Heart right ventricle (tissue), 16 donors: Measurements from ENCODE around the gene SLC31A1. TPM values are rescaled to one million over a fixed set of nuclear protein-coding genes. Genes with fewer than 3 reads are reported as not detected.

ENCODE experiments used
- ATAC-seq, 8 donors: fragments of 200-7000 bp; cut with Tn5 transposase; one replicate each; pipeline ENCODE4 v1.9.1; 2020; ENCODE audit warnings: mild to moderate bottlenecking in 8 of 8, moderate library complexity in 8 of 8, moderate number of reproducible peaks in 1 of 8
- DNase-seq, 2 donors: peaks; one replicate each; pipeline ENCODE4 v3.0.0-alpha.2; 2020
- H3K27ac ChIP-seq, 10 donors: fragments of 200-600 bp; sonication (generic) in 2 of 10; one replicate each; pipeline versions ENCODE4 v1.5.0 to v1.8.0; 2020 to 2022; ENCODE audit warnings: mild to moderate bottlenecking in 3 of 10
- H3K27me3 ChIP-seq, 7 donors: fragments of 200-600 bp; one replicate each; pipeline ENCODE4 v1.8.0; 2021 to 2022; ENCODE audit warnings: mild to moderate bottlenecking in 2 of 7
- H3K36me3 ChIP-seq, 9 donors: fragments of 200-600 bp; sonication (generic) in 1 of 9; one replicate each; pipeline versions ENCODE4 v1.5.0 to v1.8.0; 2020 to 2022; ENCODE audit warnings: mild to moderate bottlenecking in 2 of 9
- H3K4me1 ChIP-seq, 9 donors: fragments of 200-600 bp; sonication (generic) in 1 of 9; one replicate each; pipeline versions ENCODE4 v1.5.0 to v1.8.0; 2020 to 2022; ENCODE audit warnings: mild to moderate bottlenecking in 4 of 9
- H3K4me3 ChIP-seq, 10 donors: fragments of 200-600 bp; sonication (generic) in 2 of 10; one replicate each; pipeline versions ENCODE4 v1.5.0 to v1.8.0; 2020 to 2022; ENCODE audit warnings: mild to moderate bottlenecking in 7 of 10, moderate library complexity in 2 of 10
- H3K9me3 ChIP-seq, 11 donors: fragments of 200-600 bp in 10 of 11; sonication (generic) in 2 of 11; one replicate each; pipeline versions ENCODE4 v1.5.0 to v1.8.0; 2013 to 2022; ENCODE audit warnings: mild to moderate bottlenecking in 2 of 11, control low read depth in 1 of 11, moderate library complexity in 1 of 11
- WGBS, 2 donors: extraction: QIAGEN DNeasy Blood & Tissue Kit; methylation state at CpG; one replicate each; pipeline ENCODE4 v1.1.7; 2013; ENCODE audit warnings: inconsistent platforms in 1 of 2; 5-methylcytosine and 5-hydroxymethylcytosine counted together
- intact Hi-C, 10 donors: fragments of 100-400 bp; cut with DNase I; formaldehyde crosslinking; loops; one replicate each; pipeline versions ENCODE4 v1.11.1 to v1.14.2; 2022
- polyA plus RNA-seq, 2 donors: library from polyadenylated mRNA; stranded (reverse); fragments of 200-250 nt; gene quantifications; one replicate each; pipeline ENCODE4 v1.2.3, GENCODE V29; 2013
- total RNA-seq, 10 donors: library from RNA; stranded (reverse); fragmentation: NEBNext Ultra II Directional in 3 of 10; extraction: Animal tissue kit (Norgen Biotek cat#: 25700) in 3 of 10; gene quantifications; one replicate each; pipeline versions ENCODE4 v1.2.1 to v1.2.4, GENCODE V29; 2021 to 2023
- TF ChIP-seq, protein P1 (sequence below), 9 donors: fragments of 200-600 bp; sonication (generic) in 2 of 9; IDR thresholded peaks; one replicate each; pipeline versions ENCODE4 v1.5.0 to v1.8.0; 2021 to 2022; ENCODE audit warnings: antibody characterized with exemption in 9 of 9, mild to moderate bottlenecking in 5 of 9, moderate library complexity in 1 of 9
- donor health status: Arrhythmogenic right ventricular cardiomyopathy.
- donor health status: ischemic (EF 13 %, LVEDD 7.1; RV severe dilation, severe dysfunction).
- donor health status: healthy with polysubstance abuse.
- donor health status: DM: no; HTN: yes; CAD: no.
- donor health status: DM: no; HTN: no; CAD: no.
- donor health status: ischemic (EF 25% LVEDD 6.9; RV normal size, moderate dysfunction).
- donor health status: ischemic (EF 25% LVEDD 5.7; RV mildly dilated, moderate dysfunction).
- donor health status: healthy.
- donor health status: DM: yes; HTN: yes; CAD: no.
- donor health status: Ischemic cardiomyopathy.
- donor health status: ischemic (EF 35%, LVEDD 5.7; RV mildly dilated, moderate dysfunction).
- donor health status: nonischemic (EF 11% LVEDD 7.7; RV severe dilation, severe dysfunction).
- donor health status: DM: yes; HTN: yes; CAD: no.
- donor health status: PGD.
- donor health status: ischemic (EF 29% LVEDD 5.4; RV normal size, mild dysfunction).
- donor health status: nonischemic (EF 23%, LVEDD 6.1; RV moderate dilation, normal function).

SLC31A1 gene
- total and polyA plus RNA-seq, 12 donors: 3.6 to 18.4 (median 10.9) TPM

- TF ChIP-seq, protein P1, sequence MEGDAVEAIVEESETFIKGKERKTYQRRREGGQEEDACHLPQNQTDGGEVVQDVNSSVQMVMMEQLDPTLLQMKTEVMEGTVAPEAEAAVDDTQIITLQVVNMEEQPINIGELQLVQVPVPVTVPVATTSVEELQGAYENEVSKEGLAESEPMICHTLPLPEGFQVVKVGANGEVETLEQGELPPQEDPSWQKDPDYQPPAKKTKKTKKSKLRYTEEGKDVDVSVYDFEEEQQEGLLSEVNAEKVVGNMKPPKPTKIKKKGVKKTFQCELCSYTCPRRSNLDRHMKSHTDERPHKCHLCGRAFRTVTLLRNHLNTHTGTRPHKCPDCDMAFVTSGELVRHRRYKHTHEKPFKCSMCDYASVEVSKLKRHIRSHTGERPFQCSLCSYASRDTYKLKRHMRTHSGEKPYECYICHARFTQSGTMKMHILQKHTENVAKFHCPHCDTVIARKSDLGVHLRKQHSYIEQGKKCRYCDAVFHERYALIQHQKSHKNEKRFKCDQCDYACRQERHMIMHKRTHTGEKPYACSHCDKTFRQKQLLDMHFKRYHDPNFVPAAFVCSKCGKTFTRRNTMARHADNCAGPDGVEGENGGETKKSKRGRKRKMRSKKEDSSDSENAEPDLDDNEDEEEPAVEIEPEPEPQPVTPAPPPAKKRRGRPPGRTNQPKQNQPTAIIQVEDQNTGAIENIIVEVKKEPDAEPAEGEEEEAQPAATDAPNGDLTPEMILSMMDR (IDR thresholded peaks at IDR 0.05): no peak
- Histone ChIP-seq H3K4me1 (peaks cover 0 to 28% (median 10%) of the 10 kb centered on the region in 9 donors), H3K4me3 (no peak overlapping the region), H3K9me3 (no peaks in the 10 kb centered on the region), H3K27ac (no peak overlapping the region), H3K36me3 (peaks cover 0 to 89% (median 39%) of the 10 kb centered on the region in 9 donors), H3K27me3 (no peaks in the 10 kb centered on the region)
- ATAC-seq (no peak), DNase-seq (no peak)
- intact Hi-C loops: no loop called here
- WGBS, 2 donors: 91 to 96% methylated on average over 2 of the region's 2 CpGs
Observed at GRCh38 chr9:113269355-113269754, 48.0 kb downstream of the SLC31A1 start.

GRCh38 chr9:113269871-113270270 lies 48.5 kb downstream of the SLC31A1 start:
- ATAC-seq: no peak
- intact Hi-C loops: loop anchor here in 9 of 10 donors (5.0 to 10.0 kb wide), 5 partner anchors 135 to 387 kb away; partner anchors contain the start of gene ALAD (in 6 of the 9)

GRCh38 chr9:113274474-113275156 lies 53.3 kb downstream of the SLC31A1 start:
- intact Hi-C loops: loop anchor here in 9 of 10 donors (2.0 to 10.0 kb wide), 11 partner anchors 52 to 384 kb away; partner anchors contain the start of genes ALAD (in 7 of the 9), FKBP15 (in 3 of the 9) and SLC31A1 (in 3 of the 9)
- Histone ChIP-seq H3K4me1 (peaks cover 5 to 50% (median 23%) of the 10 kb centered on the region in 9 donors), H3K27ac (peak overlapping the region; percentile 63 to 95 (median 90)), H3K9me3 (no peaks in the 10 kb centered on the region), H3K36me3 (peaks cover 0 to 71% (median 41%) of the 10 kb centered on the region in 9 donors), H3K4me3 (peak overlapping the region; percentile 36 to 89 (median 78)), H3K27me3 (no peaks in the 10 kb centered on the region)
- ATAC-seq (peak in 5 of 8 donors; percentile 25 to 69 (median 43)), DNase-seq (peak in 1 of 2 donors; percentile 36)
- 0 to 1% methylated on average over 15 of the region's 15 CpGs for WGBS, 2 donors
- TF ChIP-seq, protein P1 (IDR thresholded peaks at IDR 0.05): peak; percentile 49 to 81 (median 67)

More at GRCh38 chr9:113269871-113270270, 48.5 kb downstream of the SLC31A1 start:
- Histone ChIP-seq H3K4me1 (peaks cover 0 to 33% (median 10%) of the 10 kb centered on the region in 9 donors), H3K27ac (no peak overlapping the region), H3K4me3 (no peak overlapping the region), H3K9me3 (no peaks in the 10 kb centered on the region), H3K36me3 (peaks cover 0 to 84% (median 39%) of the 10 kb centered on the region in 9 donors), H3K27me3 (no peaks in the 10 kb centered on the region)
- TF ChIP-seq, protein P1 (IDR thresholded peaks at IDR 0.05): no peak
- WGBS, 2 donors: 91 to 97% methylated on average over 2 of the region's 2 CpGs
- no peak for DNase-seq
